ENCODE results near the gene ZCCHC10. TPM values are rescaled to one million over a fixed set of nuclear protein-coding genes. Genes with fewer than 3 reads are reported as not detected.
"Not testable (repeated sequence)": the region's sequence is repeated elsewhere in the genome, so short reads cannot be mapped to it uniquely, and the experiment has no call there.

Gene ZCCHC10
- total and polyA plus RNA-seq, 9 of the 15 experiments (the other 6 are each of a cell fraction or from before 2014, with no cell fraction given), result 11.9 to 146 (median 51.8) TPM

DNA sequence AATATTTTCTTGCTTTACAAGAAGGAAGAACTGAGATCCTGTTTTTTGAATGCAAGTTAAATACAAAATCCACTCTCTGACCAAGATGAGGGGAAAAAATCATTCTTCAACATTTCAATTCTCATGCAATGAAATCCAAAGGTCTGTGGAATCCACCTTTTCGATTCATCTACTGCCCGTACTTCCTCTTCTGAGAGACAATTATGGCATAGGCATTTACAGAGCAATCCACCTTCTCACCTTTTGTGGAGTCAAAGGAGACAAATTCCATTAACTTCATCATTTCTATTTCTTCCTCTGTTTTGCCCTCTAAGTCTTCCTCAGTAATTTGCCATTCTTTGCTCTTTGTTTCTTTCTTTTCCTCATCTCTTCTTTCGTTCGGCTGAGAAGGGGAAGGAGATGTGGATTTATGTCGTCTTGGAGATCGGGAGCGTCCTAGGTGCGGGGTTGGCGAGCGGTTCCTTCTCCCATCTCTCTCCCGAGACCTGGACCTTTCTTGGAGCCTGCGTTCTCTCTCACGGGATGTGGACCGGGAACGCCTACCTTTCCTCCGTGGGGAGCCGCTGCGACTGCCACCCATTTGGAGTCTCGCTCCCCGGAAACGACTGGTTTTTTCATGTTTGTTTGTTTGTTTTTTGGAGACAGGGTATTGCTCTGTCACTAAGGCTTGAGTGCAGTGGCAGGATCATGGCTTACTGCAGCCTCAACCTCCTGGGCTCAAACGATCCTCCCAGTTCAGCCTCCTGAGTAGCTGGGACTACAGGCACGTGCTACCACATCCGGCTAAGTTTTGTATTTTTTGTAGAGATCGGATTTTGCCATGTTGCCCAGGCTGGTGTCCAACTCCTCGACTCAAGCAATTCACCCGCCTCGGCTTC, 38.6 kb downstream of the ZCCHC10 start:
- no peak overlapping the region for H3K4me3 ChIP-seq
- H3K27me3 ChIP-seq (ENCODE audit: control insufficient read depth in 2 of 2, insufficient read depth in 2 of 2, low read length in 2 of 2), result no peaks in the 10 kb centered on the region
- H3K27ac ChIP-seq (ENCODE audit: extremely low read depth, low read depth, low read length), result no peak overlapping the region
- H3K9ac ChIP-seq (ENCODE audit: insufficient read depth in 1 of 2, low read depth in 2 of 2, low read length in 2 of 2), result no peak overlapping the region
- intact Hi-C loops (cut with micrococcal nuclease), result no loop called here
- POLR2A ChIA-PET, result no interaction called here
- no peaks in the 10 kb centered on the region for H4K20me1 ChIP-seq (replicated peaks; ENCODE audit: control insufficient read depth, insufficient read depth, low read length)
- CTCF ChIA-PET (ENCODE audit: low intra/inter-chr PET ratio), result no interaction called here
- WGBS (ENCODE audit: insufficient coverage, low coverage, missing lambda C conversion rate), result 61% methylated on average over 23 of the region's 28 CpGs
- no peaks in the 10 kb centered on the region for H3K36me3 ChIP-seq (ENCODE audit: control insufficient read depth, insufficient read depth, low read length)
- FAIRE-seq (no peak), DNase-seq (ENCODE audit: extremely low read depth in 1 of 4, low spot score in 3 of 4) (no peak), ATAC-seq (no peak)
- H3K79me2 ChIP-seq (ENCODE audit: control insufficient read depth, insufficient read depth, low read length), result no peaks in the 10 kb centered on the region
- H3K9me3 ChIP-seq (replicated peaks; ENCODE audit: control insufficient read depth, insufficient read depth, low read depth, low read length), result no peaks in the 10 kb centered on the region
- no peaks in the 10 kb centered on the region for H3K4me1 ChIP-seq (replicated peaks in 1 of 2; ENCODE audit: control insufficient read depth in 2 of 2, insufficient read depth in 2 of 2, low read length in 2 of 2)
- H3K4me2 ChIP-seq (ENCODE audit: insufficient read depth, low read length), result no peak overlapping the region
- BruUV-seq (replicated peaks), result no TSS peak
- H2AFZ ChIP-seq (ENCODE audit: low read depth, low read length), result peak overlapping the region; percentile 53; the same call in 1 of the 2 replicates
- H3K9me1 ChIP-seq (ENCODE audit: control insufficient read depth, insufficient read depth, low read length), result no peaks in the 10 kb centered on the region
- in situ Hi-C loops (cut with MboI), result no loop called here
- TF ChIP-seq ZC3H11A (IDR thresholded peaks at IDR 0.05; ENCODE audit: low read depth, low read length) (no peak), HDAC3 (IDR thresholded peaks at IDR 0.05; ENCODE audit: borderline replicate concordance, partially characterized antibody) (no peak), NCOR1 (IDR thresholded peaks at IDR 0.05) (no peak), NCOA4 (IDR thresholded peaks at IDR 0.05; ENCODE audit: partially characterized antibody) (no peak), SETDB1 (IDR thresholded peaks at IDR 0.05; ENCODE audit: low read length) (no peak), ERF (CRISPR knock-in tag; IDR thresholded peaks at IDR 0.05) (no peak), ZNF75A (CRISPR knock-in tag; IDR thresholded peaks at IDR 0.05) (no peak), SIN3A (IDR thresholded peaks at IDR 0.05; ENCODE audit: borderline replicate concordance in 2 of 2, control insufficient read depth in 1 of 2, low read depth in 2 of 2, low read length in 2 of 2) (no peak), ASH1L (IDR thresholded peaks at IDR 0.05; ENCODE audit: borderline replicate concordance, low read depth, partially characterized antibody) (no peak), POLR2B (IDR thresholded peaks at IDR 0.05; ENCODE audit: low read depth, partially characterized antibody) (no peak), HMG20B (CRISPR knock-in tag; IDR thresholded peaks at IDR 0.05) (no peak)
- TF ChIP-seq, protein P1, sequence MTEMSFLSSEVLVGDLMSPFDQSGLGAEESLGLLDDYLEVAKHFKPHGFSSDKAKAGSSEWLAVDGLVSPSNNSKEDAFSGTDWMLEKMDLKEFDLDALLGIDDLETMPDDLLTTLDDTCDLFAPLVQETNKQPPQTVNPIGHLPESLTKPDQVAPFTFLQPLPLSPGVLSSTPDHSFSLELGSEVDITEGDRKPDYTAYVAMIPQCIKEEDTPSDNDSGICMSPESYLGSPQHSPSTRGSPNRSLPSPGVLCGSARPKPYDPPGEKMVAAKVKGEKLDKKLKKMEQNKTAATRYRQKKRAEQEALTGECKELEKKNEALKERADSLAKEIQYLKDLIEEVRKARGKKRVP (CRISPR knock-in tag; IDR thresholded peaks at IDR 0.05), result no peak
- TF ChIP-seq, protein P2, sequence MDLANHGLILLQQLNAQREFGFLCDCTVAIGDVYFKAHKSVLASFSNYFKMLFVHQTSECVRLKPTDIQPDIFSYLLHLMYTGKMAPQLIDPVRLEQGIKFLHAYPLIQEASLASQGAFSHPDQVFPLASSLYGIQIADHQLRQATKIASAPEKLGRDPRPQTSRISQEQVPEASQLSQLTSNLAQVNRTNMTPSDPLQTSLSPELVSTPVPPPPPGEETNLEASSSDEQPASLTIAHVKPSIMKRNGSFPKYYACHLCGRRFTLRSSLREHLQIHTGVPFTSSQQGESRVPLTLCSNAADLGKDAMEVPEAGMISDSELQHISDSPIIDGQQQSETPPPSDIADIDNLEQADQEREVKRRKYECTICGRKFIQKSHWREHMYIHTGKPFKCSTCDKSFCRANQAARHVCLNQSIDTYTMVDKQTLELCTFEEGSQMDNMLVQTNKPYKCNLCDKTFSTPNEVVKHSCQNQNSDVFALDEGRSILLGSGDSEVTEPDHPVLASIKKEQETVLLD (IDR thresholded peaks at IDR 0.05), result no peak

DNA sequence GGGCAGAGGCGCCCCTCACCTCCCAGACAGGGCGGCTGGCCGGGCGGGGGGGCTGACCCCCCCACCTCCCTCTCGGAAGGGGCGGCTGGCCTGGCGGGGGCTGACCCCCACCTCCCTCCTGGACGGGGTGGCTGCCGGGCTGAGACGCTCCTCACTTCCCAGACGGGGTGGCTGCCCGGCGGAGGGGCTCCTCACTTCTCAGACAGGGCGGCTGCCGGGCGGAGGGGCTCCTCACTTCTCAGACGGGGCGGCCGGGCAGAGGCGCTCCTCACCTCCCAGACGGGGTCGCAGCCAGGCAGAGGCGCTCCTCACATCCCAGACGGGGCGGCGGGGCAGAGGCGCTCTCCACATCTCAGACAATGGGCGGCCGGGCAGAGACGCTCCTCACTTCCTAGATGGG, 43.4 kb downstream of the ZCCHC10 start:
- CTCF ChIA-PET (ENCODE audit: low intra/inter-chr PET ratio); H3K27ac ChIP-seq (ENCODE audit: extremely low read depth, low read depth, low read length); intact Hi-C loops (cut with micrococcal nuclease); in situ Hi-C loops (cut with MboI); ATAC-seq; H3K9me3 ChIP-seq (replicated peaks; ENCODE audit: control insufficient read depth, insufficient read depth, low read depth, low read length); H3K9me1 ChIP-seq (ENCODE audit: control insufficient read depth, insufficient read depth, low read length); H4K20me1 ChIP-seq (replicated peaks; ENCODE audit: control insufficient read depth, insufficient read depth, low read length); H2AFZ ChIP-seq (ENCODE audit: low read depth, low read length); DNase-seq (ENCODE audit: extremely low read depth in 1 of 4, low spot score in 3 of 4); H3K79me2 ChIP-seq (ENCODE audit: control insufficient read depth, insufficient read depth, low read length); H3K4me3 ChIP-seq; H3K27me3 ChIP-seq (ENCODE audit: control insufficient read depth in 2 of 2, insufficient read depth in 2 of 2, low read length in 2 of 2); BruUV-seq (replicated peaks); H3K9ac ChIP-seq (ENCODE audit: insufficient read depth in 1 of 2, low read depth in 2 of 2, low read length in 2 of 2); FAIRE-seq; H3K36me3 ChIP-seq (ENCODE audit: control insufficient read depth, insufficient read depth, low read length); H3K4me1 ChIP-seq (replicated peaks in 1 of 2; ENCODE audit: control insufficient read depth in 2 of 2, insufficient read depth in 2 of 2, low read length in 2 of 2); POLR2A ChIA-PET; H3K4me2 ChIP-seq (ENCODE audit: insufficient read depth, low read length): not testable (repeated sequence)
- no CpG with 5 or more reads among the region's 30 CpGs for WGBS (ENCODE audit: insufficient coverage, low coverage, missing lambda C conversion rate)
